DND-41 (cell line): ENCODE measurements around the gene BCKDK.

Experiments
- EZH2 ChIP-seq: IDR thresholded peaks from 3 replicates; pipeline ENCODE4 v1.6.1; 2012; ENCODE audit warnings: borderline replicate concordance, low read depth, mild to moderate bottlenecking, moderate library complexity, low read length, inconsistent platforms; ENCODE audit not compliant: severe bottlenecking
- TF ChIP-seq, protein P1 (sequence below): IDR thresholded peaks from 2 replicates; pipeline ENCODE4 v1.5.1; 2012; ENCODE audit warnings: borderline replicate concordance, low read length, moderate library complexity, mild to moderate bottlenecking; ENCODE audit not compliant: poor library complexity, severe bottlenecking; ENCODE audit errors: extremely low read depth

DNA sequence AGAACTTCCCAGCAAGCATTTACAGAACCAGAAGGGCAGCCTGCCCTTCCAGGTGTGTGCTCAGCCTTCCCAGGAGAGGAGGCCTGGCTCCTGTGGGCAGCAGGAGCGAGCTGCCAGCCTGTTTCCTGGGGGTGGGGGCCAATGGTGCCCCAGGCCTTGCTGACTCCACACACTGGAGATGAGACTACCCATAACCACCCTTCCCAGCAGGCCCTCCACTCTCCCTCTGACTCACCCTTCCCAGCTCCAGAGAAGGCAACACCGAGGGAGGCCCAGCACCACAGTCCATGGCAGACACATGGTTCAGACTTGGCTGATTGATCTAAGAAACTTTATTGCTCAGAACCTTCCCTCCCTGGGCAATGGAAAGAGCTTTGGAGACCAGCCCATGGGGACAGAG lies 17.6 kb upstream of the BCKDK start:
- TF ChIP-seq, protein P1, sequence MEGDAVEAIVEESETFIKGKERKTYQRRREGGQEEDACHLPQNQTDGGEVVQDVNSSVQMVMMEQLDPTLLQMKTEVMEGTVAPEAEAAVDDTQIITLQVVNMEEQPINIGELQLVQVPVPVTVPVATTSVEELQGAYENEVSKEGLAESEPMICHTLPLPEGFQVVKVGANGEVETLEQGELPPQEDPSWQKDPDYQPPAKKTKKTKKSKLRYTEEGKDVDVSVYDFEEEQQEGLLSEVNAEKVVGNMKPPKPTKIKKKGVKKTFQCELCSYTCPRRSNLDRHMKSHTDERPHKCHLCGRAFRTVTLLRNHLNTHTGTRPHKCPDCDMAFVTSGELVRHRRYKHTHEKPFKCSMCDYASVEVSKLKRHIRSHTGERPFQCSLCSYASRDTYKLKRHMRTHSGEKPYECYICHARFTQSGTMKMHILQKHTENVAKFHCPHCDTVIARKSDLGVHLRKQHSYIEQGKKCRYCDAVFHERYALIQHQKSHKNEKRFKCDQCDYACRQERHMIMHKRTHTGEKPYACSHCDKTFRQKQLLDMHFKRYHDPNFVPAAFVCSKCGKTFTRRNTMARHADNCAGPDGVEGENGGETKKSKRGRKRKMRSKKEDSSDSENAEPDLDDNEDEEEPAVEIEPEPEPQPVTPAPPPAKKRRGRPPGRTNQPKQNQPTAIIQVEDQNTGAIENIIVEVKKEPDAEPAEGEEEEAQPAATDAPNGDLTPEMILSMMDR, result no peak
- no peak for TF ChIP-seq EZH2
